ENCODE measurements around the gene LRWD1.

LRWD1 gene

GRCh38 chr7:102457352-102457924 is 7.3 kb upstream of the LRWD1 start:
- no peak overlapping the region for H3K27ac ChIP-seq

GRCh38 chr7:102459221-102459844 is 5.5 kb upstream of the LRWD1 start:
- Histone ChIP-seq H3K4me3 (ENCODE audit: low read depth, low read length) (no peak overlapping the region), H3K9me3 (ENCODE audit: severe bottlenecking) (no peaks in the 10 kb centered on the region), H3K27me3 (ENCODE audit: insufficient read depth, low read depth, severe bottlenecking) (no peaks in the 10 kb centered on the region), H3K27ac (no peak overlapping the region), H3K36me3 (peaks cover 33% of the 10 kb centered on the region)
- no peak for DNase-seq
- TF ChIP-seq CTCF (IDR thresholded peaks at IDR 0.05; ENCODE audit: low read depth, low read length), result no peak

More at GRCh38 chr7:102457352-102457924, 7.3 kb upstream of the LRWD1 start:
- DNase-seq, result no peak
- H3K36me3 ChIP-seq, result peaks cover 33% of the 10 kb centered on the region
- H3K27me3 ChIP-seq (ENCODE audit: insufficient read depth, low read depth, severe bottlenecking), result no peaks in the 10 kb centered on the region
- H3K4me3 ChIP-seq (ENCODE audit: low read depth, low read length), result no peak overlapping the region
- no peak for TF ChIP-seq CTCF (IDR thresholded peaks at IDR 0.05; ENCODE audit: low read depth, low read length)
- no peaks in the 10 kb centered on the region for H3K9me3 ChIP-seq (ENCODE audit: severe bottlenecking)

GRCh38 chr7:102460467-102460866 is 4.3 kb upstream of the LRWD1 start:
- no peak overlapping the region for H3K4me3 ChIP-seq (ENCODE audit: low read depth, low read length)
- H3K9me3 ChIP-seq (ENCODE audit: severe bottlenecking), result no peaks in the 10 kb centered on the region
- peaks cover 35% of the 10 kb centered on the region for H3K36me3 ChIP-seq
- no peak overlapping the region for H3K27ac ChIP-seq
- DNase-seq, result no peak
- no peaks in the 10 kb centered on the region for H3K27me3 ChIP-seq (ENCODE audit: insufficient read depth, low read depth, severe bottlenecking)
- TF ChIP-seq CTCF (IDR thresholded peaks at IDR 0.05; ENCODE audit: low read depth, low read length), result no peak

- TF ChIP-seq CTCF (IDR thresholded peaks at IDR 0.05; ENCODE audit: low read depth, low read length), result no peak
- Histone ChIP-seq H3K4me3 (ENCODE audit: low read depth, low read length) (peak overlapping the region; percentile 91), H3K9me3 (ENCODE audit: severe bottlenecking) (no peaks in the 10 kb centered on the region), H3K27ac (peak overlapping the region; percentile 79), H3K27me3 (ENCODE audit: insufficient read depth, low read depth, severe bottlenecking) (no peaks in the 10 kb centered on the region), H3K36me3 (peaks cover 26% of the 10 kb centered on the region)
- DNase-seq, result no peak
Measured at GRCh38 chr7:102463841-102464576, 775 bp upstream of the LRWD1 start.

- Histone ChIP-seq H3K9me3 (ENCODE audit: severe bottlenecking) (no peaks in the 10 kb centered on the region), H3K36me3 (peaks cover 35% of the 10 kb centered on the region), H3K27me3 (ENCODE audit: insufficient read depth, low read depth, severe bottlenecking) (no peaks in the 10 kb centered on the region), H3K27ac (no peak overlapping the region), H3K4me3 (ENCODE audit: low read depth, low read length) (no peak overlapping the region)
- no peak for TF ChIP-seq CTCF (IDR thresholded peaks at IDR 0.05; ENCODE audit: low read depth, low read length)
- no peak for DNase-seq
Measured at GRCh38 chr7:102466097-102466496, 1.3 kb downstream of the LRWD1 start.
